IMR-90 (cell line): Measurements from ENCODE around the gene RPS15A. TPM values are rescaled to one million over a fixed set of nuclear protein-coding genes. Genes with fewer than 3 reads are reported as not detected.

Experiments used
- ATAC-seq: fragments of 200-7000 bp; cut with Tn5 transposase; 2 replicates; pipeline ENCODE4 v1.9.1; 2020; ENCODE audit warnings: low read depth, mild to moderate bottlenecking, moderate library complexity
- BruUV-seq: library from RNA; stranded (reverse); fragments of 400-500 nt; replicated peaks from 2 replicates; lab custom pipeline; 2021; lab: Mats Ljungman, UMichigan
- CTCF ChIA-PET: fragments of 300-600 bp; formaldehyde crosslinking; extraction: SDS; loops from one replicate; lab custom pipeline; 2021; ENCODE audit warnings: antibody characterized with exemption; lab: Yijun Ruan, JAX
- POLR2A ChIA-PET: fragments of 300-600 bp; sonication (Branson Sonifier 250); formaldehyde crosslinking; loops from one replicate; lab custom pipeline; 2022; ENCODE audit warnings: antibody characterized with exemption; ENCODE audit not compliant: unreplicated experiment; lab: Charles Lee
- DNase-seq: peaks from one replicate; pipeline ENCODE4 v3.0.0; 2013
- H2AFZ ChIP-seq: replicated peaks from 2 replicates; pipeline ENCODE3; 2013; ENCODE audit warnings: low read length, mild to moderate bottlenecking; ENCODE audit not compliant: poor library complexity
- H2AK5ac ChIP-seq: 2 replicates; pipeline ENCODE4 v1.6.1; 2013; ENCODE audit warnings: low read depth, low read length, inconsistent platforms
- H2AK9ac ChIP-seq: replicated peaks from 2 replicates; pipeline ENCODE3; 2013; ENCODE audit warnings: mild to moderate bottlenecking, low read depth, low read length, moderate library complexity; ENCODE audit not compliant: poor library complexity
- H2BK120ac ChIP-seq: 2 replicates; pipeline ENCODE4 v1.6.1; 2013; ENCODE audit warnings: low read depth, low read length, inconsistent platforms
- H2BK15ac ChIP-seq: 3 replicates; pipeline ENCODE4 v1.6.1; 2013; ENCODE audit warnings: low read depth, low read length, inconsistent platforms
- H2BK20ac ChIP-seq: 2 replicates; pipeline ENCODE4 v1.6.1; 2013; ENCODE audit warnings: low read depth, mild to moderate bottlenecking, inconsistent platforms, low read length, moderate library complexity
- H2BK5ac ChIP-seq: 2 replicates; pipeline ENCODE4 v1.6.1; 2013; ENCODE audit warnings: mild to moderate bottlenecking, low read depth, low read length, inconsistent platforms; ENCODE audit not compliant: poor library complexity, severe bottlenecking
- H3K14ac ChIP-seq: replicated peaks from 2 replicates; pipeline ENCODE4 v1.6.1; 2013; ENCODE audit warnings: low read depth, low read length, inconsistent platforms
- H3K18ac ChIP-seq: 2 replicates; pipeline ENCODE4 v1.6.1; 2013; ENCODE audit warnings: low read depth, low read length, control low read depth
- H3K23ac ChIP-seq: 2 replicates; pipeline ENCODE4 v1.6.1; 2013; ENCODE audit warnings: low read depth, low read length, inconsistent platforms
- H3K27ac ChIP-seq: 2 replicates; pipeline ENCODE4 v1.5.1; 2013; ENCODE audit warnings: mild to moderate bottlenecking, control low read depth, low read length; ENCODE audit not compliant: insufficient read depth
- H3K27me3 ChIP-seq: 2 replicates; pipeline ENCODE4 v1.6.1; 2013; ENCODE audit warnings: low read length; ENCODE audit not compliant: control insufficient read depth, insufficient read depth
- H3K36me3 ChIP-seq: 2 replicates; pipeline ENCODE4 v1.6.1; 2013; ENCODE audit warnings: low read length, mixed read lengths; ENCODE audit not compliant: control insufficient read depth, insufficient read depth
- H3K4ac ChIP-seq: 2 replicates; pipeline ENCODE4 v1.6.1; 2013; ENCODE audit warnings: low read depth, low read length, inconsistent platforms
- H3K4me1 ChIP-seq: 2 replicates; pipeline ENCODE4 v1.6.1; 2013; ENCODE audit warnings: low read length, mixed read lengths; ENCODE audit not compliant: control insufficient read depth, insufficient read depth
- H3K4me2 ChIP-seq: 2 replicates; pipeline ENCODE4 v1.6.1; 2013; ENCODE audit warnings: low read depth, mild to moderate bottlenecking, control low read depth, low read length, moderate library complexity
- H3K4me3 ChIP-seq: 2 replicates; pipeline ENCODE4 v1.5.1; 2013; ENCODE audit warnings: low read depth, mild to moderate bottlenecking, control low read depth, low read length, moderate library complexity; ENCODE audit not compliant: insufficient read depth
- H3K56ac ChIP-seq: 2 replicates; pipeline ENCODE4 v1.6.1; 2013; ENCODE audit warnings: low read length, inconsistent platforms; ENCODE audit not compliant: insufficient read depth; ENCODE audit errors: extremely low read depth
- H3K79me1 ChIP-seq, 2 experiments: 2 replicates each; pipeline ENCODE4 v1.6.1; 2013; ENCODE audit warnings: low read length in 2 of 2, inconsistent platforms in 1 of 2, low read depth in 1 of 2
- H3K9ac ChIP-seq: 2 replicates; pipeline ENCODE4 v1.6.1; 2013; ENCODE audit warnings: low read depth, low read length, control low read depth
- H3K9me1 ChIP-seq: 2 replicates; pipeline ENCODE4 v1.6.1; 2013; ENCODE audit warnings: low read length, inconsistent platforms; ENCODE audit not compliant: insufficient read depth
- H3K9me3 ChIP-seq: 2 replicates; pipeline ENCODE4 v1.6.1; 2013; ENCODE audit warnings: low read length; ENCODE audit not compliant: control insufficient read depth, insufficient read depth
- H4K20me1 ChIP-seq: 2 replicates; pipeline ENCODE4 v1.6.1; 2013; ENCODE audit warnings: low read length, inconsistent platforms; ENCODE audit not compliant: insufficient read depth
- H4K5ac ChIP-seq: 2 replicates; pipeline ENCODE4 v1.6.1; 2013; ENCODE audit warnings: mild to moderate bottlenecking, low read depth, low read length, control low read depth
- H4K8ac ChIP-seq, 2 experiments: 2 replicates each; pipeline ENCODE4 v1.6.1; 2013; ENCODE audit warnings: low read depth in 2 of 2, low read length in 2 of 2, control low read depth in 1 of 2, inconsistent platforms in 1 of 2
- H4K91ac ChIP-seq: 2 replicates; pipeline ENCODE4 v1.6.1; 2013; ENCODE audit warnings: low read depth, low read length, inconsistent platforms; ENCODE audit not compliant: insufficient read depth
- BHLHE40 ChIP-seq: fragments of 150-350 bp; IDR thresholded peaks from 2 replicates; pipeline ENCODE4 v1.6.1; 2016; ENCODE audit warnings: mild to moderate bottlenecking, low read depth, low read length
- CEBPB ChIP-seq: IDR thresholded peaks from 2 replicates; pipeline ENCODE4 v1.6.1; 2012; ENCODE audit warnings: low read depth, low read length, improper control_type of control experiment
- CHD1 ChIP-seq: IDR thresholded peaks from 2 replicates; pipeline ENCODE4 v1.6.1; 2012; ENCODE audit warnings: low read depth, low read length, improper control_type of control experiment
- CTCF ChIP-seq: conservative IDR thresholded peaks from 2 replicates; pipeline ENCODE4 v1.5.1; 2012; ENCODE audit warnings: mild to moderate bottlenecking, low read depth, low read length, improper control_type of control experiment
- ELK1 ChIP-seq: fragments of 150-350 bp; IDR thresholded peaks from 2 replicates; pipeline ENCODE4 v1.6.1; 2016; ENCODE audit warnings: low read depth, mild to moderate bottlenecking, low read length, moderate library complexity, borderline replicate concordance
- FOS ChIP-seq: fragments of 150-350 bp; IDR thresholded peaks from 2 replicates; pipeline ENCODE4 v1.6.1; 2016; ENCODE audit warnings: low read depth, low read length
- MAFK ChIP-seq: IDR thresholded peaks from 2 replicates; pipeline ENCODE4 v1.6.1; 2012; ENCODE audit warnings: low read depth, low read length, improper control_type of control experiment
- MAZ ChIP-seq: IDR thresholded peaks from 2 replicates; pipeline ENCODE4 v1.6.1; 2012; ENCODE audit warnings: low read depth, mild to moderate bottlenecking, low read length, improper control_type of control experiment, moderate library complexity, borderline replicate concordance
- MXI1 ChIP-seq: IDR thresholded peaks from 2 replicates; pipeline ENCODE4 v1.6.1; 2012; ENCODE audit warnings: low read depth, mild to moderate bottlenecking, low read length, moderate library complexity, borderline replicate concordance
- NFE2L2 ChIP-seq: fragments of 150-350 bp; IDR thresholded peaks from 2 replicates; pipeline ENCODE4 v1.6.1; 2016; ENCODE audit warnings: low read depth, mild to moderate bottlenecking, low read length
- POLR2A ChIP-seq: IDR thresholded peaks from 2 replicates; pipeline ENCODE4 v1.6.1; 2012; ENCODE audit warnings: mild to moderate bottlenecking, low read depth, low read length
- RAD21 ChIP-seq: IDR thresholded peaks from 2 replicates; pipeline ENCODE4 v1.6.1; 2012; ENCODE audit warnings: low read length, improper control_type of control experiment
- RCOR1 ChIP-seq: IDR thresholded peaks from 2 replicates; pipeline ENCODE4 v1.6.1; 2012; ENCODE audit warnings: mild to moderate bottlenecking, low read length, improper control_type of control experiment; ENCODE audit not compliant: insufficient replicate concordance
- RFX5 ChIP-seq: IDR thresholded peaks from 2 replicates; pipeline ENCODE4 v1.8.0; 2012; ENCODE audit warnings: low read depth, mild to moderate bottlenecking, low read length, moderate library complexity
- SMC3 ChIP-seq: fragments of 150-350 bp; IDR thresholded peaks from 2 replicates; pipeline ENCODE4 v1.6.1; 2016; ENCODE audit warnings: low read depth, mild to moderate bottlenecking, antibody characterized with exemption, low read length, moderate library complexity
- USF2 ChIP-seq: fragments of 150-350 bp; IDR thresholded peaks from 2 replicates; pipeline ENCODE4 v1.6.1; 2017; ENCODE audit warnings: mild to moderate bottlenecking, antibody characterized with exemption, low read length, low read depth
- WGBS, 2 experiments: methylation state at CpG; one replicate each; pipeline versions ENCODE4 v1.1.5 to v1.1.7; 2013; ENCODE audit warnings: missing lambda C conversion rate in 2 of 2; ENCODE audit not compliant: insufficient read length in 1 of 2; ENCODE audit errors: extremely low coverage in 2 of 2; 5-methylcytosine and 5-hydroxymethylcytosine counted together
- dilution Hi-C: fragments of 300-500 bp; cut with HindIII; formaldehyde crosslinking; loops from one replicate; pipeline ENCODE4 v1.14.3; 2018; ENCODE audit warnings: low sequenced_read_pairs; ENCODE audit not compliant: unreplicated experiment
- in situ Hi-C: fragments of 300-500 bp; cut with MboI; formaldehyde crosslinking; loops from 3 replicates; pipeline ENCODE4 v1.14.3; 2019; ENCODE audit warnings: low sequenced_read_pairs, inconsistent platforms, mixed read lengths
- intact Hi-C: fragments of 100-400 bp; cut with micrococcal nuclease; formaldehyde crosslinking; loops from 2 replicates; pipeline ENCODE4 v1.10.0; 2022
- polyA plus RNA-seq, 3 experiments: library from polyadenylated mRNA; depleted of rRNA; stranded (reverse); fragments of >200 nt; gene quantifications; 2 replicates each; pipeline ENCODE4 v1.2.3, GENCODE V29; 2012; ENCODE audit warnings: low replicate concordance in 1 of 3
- total RNA-seq: library from RNA; depleted of rRNA; stranded (reverse); fragments of >200 nt; gene quantifications from 2 replicates; pipeline ENCODE4 v1.2.3, GENCODE V29; 2012

RPS15A gene
- total and polyA plus RNA-seq, 2 of the 4 experiments (the other 2 are of a cell fraction) = 4,588 to 4,619 TPM

- DNase-seq = no peak
- H4K5ac ChIP-seq = no peak overlapping the region
- peaks cover 7 to 10% of the 10 kb centered on the region in 2 experiments; a peak in 2 of 4 replicates for H3K79me1 ChIP-seq
- H3K9me3 ChIP-seq = no peaks in the 10 kb centered on the region
- no peak overlapping the region for H3K27ac ChIP-seq
- H2BK20ac ChIP-seq = no peak overlapping the region
- BruUV-seq = no TSS peak
- no peak overlapping the region for H2BK5ac ChIP-seq
- TF ChIP-seq MAFK (no peak), POLR2A (no peak), RFX5 (no peak), BHLHE40 (no peak), USF2 (no peak), FOS (no peak), MAZ (no peak), CTCF (no peak), RAD21 (no peak), SMC3 (no peak), CHD1 (no peak), MXI1 (no peak), RCOR1 (no peak), CEBPB (no peak), NFE2L2 (no peak), ELK1 (no peak)
- no peak overlapping the region for H3K4ac ChIP-seq
- no peak overlapping the region for H2BK15ac ChIP-seq
- no peak overlapping the region for H2AFZ ChIP-seq
- H3K4me2 ChIP-seq = no peak overlapping the region
- intact Hi-C loops = no loop called here
- no peak overlapping the region for H2AK5ac ChIP-seq
- no peak overlapping the region for H3K18ac ChIP-seq
- H3K27me3 ChIP-seq = no peaks in the 10 kb centered on the region
- H3K4me1 ChIP-seq = no peaks in the 10 kb centered on the region
- in situ Hi-C loops = no loop called here
- 88% methylated on average over 2 of the region's 6 CpGs; no CpG with 5 or more reads in 1 of the 2 experiments for WGBS, 2 experiments
- no peak overlapping the region for H3K9ac ChIP-seq
- no peak overlapping the region for H3K14ac ChIP-seq
- peaks cover 59% of the 10 kb centered on the region for H3K36me3 ChIP-seq
- H4K8ac ChIP-seq = no peak overlapping the region
- no peak for ATAC-seq
- no peak overlapping the region for H3K23ac ChIP-seq
- no peak overlapping the region for H2BK120ac ChIP-seq
- H3K4me3 ChIP-seq = no peak overlapping the region
- POLR2A ChIA-PET = no interaction called here
- no peak overlapping the region for H2AK9ac ChIP-seq
- no peak overlapping the region for H4K91ac ChIP-seq
- no peaks in the 10 kb centered on the region for H4K20me1 ChIP-seq
- CTCF ChIA-PET = no interaction called here
- H3K56ac ChIP-seq = no peak overlapping the region
- dilution Hi-C loops = no loop called here
- H3K9me1 ChIP-seq = no peaks in the 10 kb centered on the region; the same call in 1 of the 2 replicates
Measured at GRCh38 chr16:18839555-18839954, 49.4 kb upstream of the RPS15A start.
